ENCODE measurements around the gene DTWD1. TPM values are rescaled to one million over a fixed set of nuclear protein-coding genes. Genes with fewer than 3 reads are reported as not detected.
"Not testable (repeated sequence)": the region's sequence is repeated elsewhere in the genome, so short reads cannot be mapped to it uniquely, and the experiment has no call there.

The DTWD1 gene, protein sequence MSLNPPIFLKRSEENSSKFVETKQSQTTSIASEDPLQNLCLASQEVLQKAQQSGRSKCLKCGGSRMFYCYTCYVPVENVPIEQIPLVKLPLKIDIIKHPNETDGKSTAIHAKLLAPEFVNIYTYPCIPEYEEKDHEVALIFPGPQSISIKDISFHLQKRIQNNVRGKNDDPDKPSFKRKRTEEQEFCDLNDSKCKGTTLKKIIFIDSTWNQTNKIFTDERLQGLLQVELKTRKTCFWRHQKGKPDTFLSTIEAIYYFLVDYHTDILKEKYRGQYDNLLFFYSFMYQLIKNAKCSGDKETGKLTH
- 17.5 and 20.5 TPM in 2 replicates for total RNA-seq

DNA sequence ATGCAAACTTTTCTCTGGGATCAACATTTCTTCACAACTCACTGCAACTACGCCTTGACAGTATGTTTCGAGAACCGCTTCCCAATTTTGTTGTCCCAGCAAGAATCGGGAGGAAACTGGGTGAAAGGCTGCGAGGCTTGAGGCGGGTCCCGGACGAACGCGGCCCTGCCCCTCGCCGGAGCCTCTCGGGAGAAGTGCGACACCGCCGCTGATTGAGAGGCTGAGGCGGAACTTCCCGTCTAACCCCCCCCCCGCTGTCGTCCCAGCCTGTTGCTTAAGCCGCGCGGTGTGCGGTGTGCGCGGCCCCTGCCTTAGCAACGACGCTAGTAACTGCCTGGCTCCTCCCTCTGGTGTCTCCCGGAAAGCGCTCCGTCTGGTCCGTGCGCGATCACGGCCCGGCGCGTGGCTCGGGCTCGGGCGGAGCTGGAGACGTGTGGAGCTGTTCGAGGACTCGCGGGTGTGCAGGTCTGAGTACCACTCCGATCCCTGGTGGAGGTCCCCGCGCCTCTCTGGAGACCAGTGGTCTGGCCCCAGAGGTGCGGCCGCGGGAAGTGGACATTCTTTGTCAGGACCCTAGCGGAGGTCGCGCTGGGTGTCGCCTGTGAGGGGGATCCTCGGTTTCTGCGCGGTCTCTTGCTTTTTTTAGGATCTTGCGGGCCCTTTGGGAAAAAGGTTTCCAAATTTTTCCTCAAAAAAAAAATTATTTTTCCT lies at the start of gene DTWD1, which contains the start of gene FAM227B:
Gene DTWD1 (plus strand): TSS at position 391 of the 711 bp plus-strand sequence. CDS start 4,120 bp downstream, outside the sequence.
Gene FAM227B (minus strand): TSS at position 161 of the 711 bp plus-strand sequence. CDS start 5,647 bp downstream, outside the sequence.
- intact Hi-C loops (cut with micrococcal nuclease): loop anchor here (1.0 to 10.0 kb wide), 14 partner anchors 146 to 1284 kb away; partner anchors contain the start of genes AP4E1, CEP152, COPS2 and EID1

DNA sequence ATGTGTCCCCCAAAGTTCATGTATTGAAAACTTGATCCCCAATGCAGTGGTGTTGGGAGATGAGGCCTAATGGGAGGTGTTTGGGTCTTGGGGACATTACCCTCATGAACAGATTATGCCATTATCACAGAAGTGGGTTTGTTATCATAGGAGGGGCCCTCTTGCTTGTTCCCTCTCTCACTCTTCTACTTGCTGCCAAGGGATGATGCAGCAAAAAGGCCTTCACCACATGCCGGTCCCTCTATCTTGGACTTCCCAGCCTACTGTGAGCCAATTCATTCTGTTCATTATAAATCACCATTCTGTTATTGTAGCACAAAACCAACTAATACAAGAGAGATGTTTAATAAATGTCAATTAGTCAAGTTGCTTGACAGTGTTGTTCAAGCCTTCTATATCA lies 47.4 kb upstream of the DTWD1 start:
- intact Hi-C loops (cut with micrococcal nuclease): no loop called here

DNA sequence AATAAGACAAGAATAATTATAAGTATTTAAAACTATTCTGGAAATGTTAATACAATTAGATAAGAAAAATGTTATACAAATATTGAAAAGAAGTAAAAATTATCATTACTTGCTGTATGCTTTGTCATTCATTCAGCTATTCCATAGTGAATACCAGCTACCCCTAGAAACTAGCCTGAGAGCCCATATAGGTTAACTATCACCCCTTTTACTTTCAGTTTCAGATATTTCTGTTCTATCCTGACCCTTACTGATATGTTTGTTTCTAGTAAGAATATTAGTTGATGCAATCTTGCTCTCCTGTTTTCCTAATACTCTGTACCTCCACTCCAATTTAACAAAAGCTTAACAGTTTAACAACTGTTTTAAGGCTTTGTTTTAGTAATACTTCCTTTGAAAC lies 31.8 kb upstream of the DTWD1 start:
- intact Hi-C loops (cut with micrococcal nuclease): no loop called here

DNA sequence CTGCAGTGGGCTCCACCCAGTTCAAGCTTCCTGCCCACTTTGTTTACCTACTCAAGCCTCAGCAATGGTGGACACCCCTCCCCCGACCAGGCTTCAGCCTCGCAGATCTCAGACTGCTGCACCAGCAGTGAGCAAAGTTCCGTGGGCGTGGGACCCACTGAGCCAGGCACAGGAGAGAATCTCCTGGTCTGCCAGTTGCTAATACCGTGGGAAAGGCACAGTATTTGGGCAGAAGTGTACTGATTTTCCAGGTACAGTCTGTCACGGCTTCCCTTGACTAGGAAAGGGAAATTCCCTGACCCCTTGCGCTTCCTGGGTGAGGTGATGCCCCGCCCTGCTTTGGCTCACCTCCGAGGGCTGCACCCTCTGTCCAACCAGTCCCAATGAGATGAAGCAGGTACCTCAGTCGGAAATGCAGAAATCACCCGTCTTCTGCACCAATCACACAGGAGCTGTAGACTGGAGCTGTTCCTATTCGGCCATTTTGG lies 28.0 kb upstream of the DTWD1 start:
- intact Hi-C loops (cut with micrococcal nuclease): not testable (repeated sequence)

DNA sequence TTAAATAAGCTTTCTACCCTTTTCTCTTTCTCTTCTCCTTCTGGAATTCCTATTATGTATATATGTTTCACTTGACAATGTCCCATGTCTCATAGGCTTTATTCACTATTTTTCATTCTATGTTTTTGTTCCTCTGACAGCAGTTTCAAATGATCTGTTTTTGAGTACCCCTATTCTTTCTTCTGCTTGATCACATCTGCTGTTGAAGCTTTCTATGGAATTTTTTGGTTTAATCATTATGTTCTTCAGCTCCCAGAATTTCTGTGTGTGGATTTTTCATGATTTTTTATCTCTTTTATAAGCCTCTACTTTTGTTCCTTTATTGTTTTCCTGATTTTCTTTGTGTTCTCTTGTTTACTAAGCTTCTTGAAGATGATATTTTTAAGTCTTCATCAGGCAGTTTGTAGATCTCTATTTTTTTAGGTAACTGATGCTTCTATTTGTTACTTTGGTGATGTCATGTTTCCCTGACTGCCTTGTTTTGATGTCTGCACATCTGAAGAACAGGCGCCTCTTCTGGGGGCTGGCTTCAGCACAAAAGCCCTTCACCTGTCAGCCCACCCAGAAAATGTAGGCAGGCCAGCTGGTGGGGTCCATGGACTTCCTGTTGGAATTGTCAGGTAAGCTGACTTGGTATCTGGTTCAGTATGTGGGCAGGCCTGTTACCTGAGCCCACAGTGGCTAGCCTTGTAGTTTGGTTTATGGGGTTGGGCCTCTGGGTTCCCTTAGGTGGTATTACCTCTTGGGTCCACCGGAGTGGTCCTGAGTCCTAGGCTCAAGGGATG lies 16.0 kb upstream of the DTWD1 start:
- intact Hi-C loops (cut with micrococcal nuclease): no loop called here

DNA sequence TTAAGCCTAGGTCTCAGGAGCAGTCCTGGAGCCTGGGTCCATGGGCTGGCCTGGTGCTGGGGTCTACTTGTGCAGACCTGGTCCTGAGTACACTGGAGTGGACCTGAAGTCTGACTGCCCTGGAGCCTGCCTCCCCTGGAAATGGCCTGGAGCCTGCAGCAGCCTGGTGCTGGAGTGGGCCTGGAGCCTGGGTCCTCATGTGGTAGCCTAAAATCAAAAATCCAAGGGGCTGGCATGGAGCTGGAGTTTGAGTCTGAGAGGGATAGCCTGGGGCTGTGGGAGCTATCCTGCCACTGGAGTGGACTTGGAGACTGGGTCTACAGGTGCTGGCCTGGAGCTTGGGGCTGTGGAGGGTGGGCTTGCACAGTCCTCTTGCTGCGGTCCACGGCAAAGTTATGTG lies 15.3 kb upstream of the DTWD1 start:
- intact Hi-C loops (cut with micrococcal nuclease): no loop called here

DNA sequence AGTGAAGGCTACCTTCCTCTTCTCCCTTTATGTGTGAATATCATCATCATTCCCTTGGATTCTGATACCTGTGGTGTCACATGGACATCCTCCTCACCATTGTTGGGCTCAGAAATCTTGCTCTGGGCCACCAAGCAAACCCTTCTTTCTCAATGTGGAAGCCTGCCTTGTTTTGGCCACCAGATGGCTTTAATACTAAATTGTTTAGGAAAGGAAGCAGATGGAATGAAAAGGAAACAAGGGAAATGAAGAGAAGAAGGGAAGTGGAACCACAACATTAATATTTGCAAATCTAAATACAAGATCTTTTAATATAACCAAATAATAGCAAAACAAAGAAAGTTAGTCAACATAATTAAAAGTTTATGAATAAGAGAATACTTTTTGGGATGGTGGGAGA lies 14.3 kb upstream of the DTWD1 start:
- intact Hi-C loops (cut with micrococcal nuclease): no loop called here

DNA sequence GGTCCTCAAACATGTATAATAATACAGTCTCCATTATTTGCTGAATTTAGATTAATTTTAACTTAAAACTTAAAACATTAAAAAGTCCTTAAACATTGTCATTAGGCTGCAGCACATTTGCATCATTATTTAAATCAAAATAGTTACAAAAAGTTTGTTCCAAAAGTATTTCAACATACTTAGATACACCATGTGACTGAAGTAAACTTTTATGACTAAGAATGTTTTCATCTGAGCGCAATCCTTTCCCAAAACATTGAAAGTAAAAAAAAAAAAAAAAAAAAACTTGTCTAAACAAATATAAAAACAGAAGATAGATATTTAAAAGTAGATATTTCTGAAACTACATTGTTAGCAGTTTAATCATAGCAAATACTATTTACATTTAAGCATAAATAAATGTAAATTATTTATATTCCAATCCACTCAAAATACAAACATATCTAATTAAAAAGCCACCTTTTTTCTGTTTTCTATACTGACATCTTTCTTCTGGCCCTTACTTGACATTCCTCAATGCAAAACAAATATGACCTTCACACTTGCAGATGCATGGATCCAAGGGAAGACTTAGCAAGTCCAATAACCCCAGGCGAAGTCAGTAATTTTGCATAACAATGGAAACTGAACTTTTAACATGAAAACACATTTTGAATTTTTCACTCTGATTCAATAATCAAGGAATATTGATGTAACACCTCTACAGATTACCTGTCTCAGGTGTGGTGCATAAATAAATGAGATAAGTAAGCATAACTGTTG lies 10.5 kb upstream of the DTWD1 start:
- intact Hi-C loops (cut with micrococcal nuclease): no loop called here

DNA sequence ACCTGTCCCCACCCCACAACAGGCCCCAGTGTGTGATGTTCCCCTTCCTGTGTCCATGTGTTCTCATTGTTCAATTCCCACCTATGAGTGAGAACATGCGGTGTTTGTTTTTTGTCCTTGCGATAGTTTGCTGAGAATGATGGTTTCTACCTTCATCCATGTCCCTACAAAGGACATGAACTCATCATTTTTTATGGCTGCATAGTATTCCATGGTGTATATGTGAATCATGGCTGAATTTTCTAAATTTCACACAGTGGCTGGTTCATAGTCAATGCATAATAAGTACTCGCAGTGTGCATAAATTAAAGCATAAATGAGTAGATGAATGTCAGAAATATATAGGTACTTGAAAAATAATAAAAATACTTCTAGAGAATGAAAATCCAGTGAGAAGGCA lies 8.6 kb upstream of the DTWD1 start:
- intact Hi-C loops (cut with micrococcal nuclease): not testable (repeated sequence)

DNA sequence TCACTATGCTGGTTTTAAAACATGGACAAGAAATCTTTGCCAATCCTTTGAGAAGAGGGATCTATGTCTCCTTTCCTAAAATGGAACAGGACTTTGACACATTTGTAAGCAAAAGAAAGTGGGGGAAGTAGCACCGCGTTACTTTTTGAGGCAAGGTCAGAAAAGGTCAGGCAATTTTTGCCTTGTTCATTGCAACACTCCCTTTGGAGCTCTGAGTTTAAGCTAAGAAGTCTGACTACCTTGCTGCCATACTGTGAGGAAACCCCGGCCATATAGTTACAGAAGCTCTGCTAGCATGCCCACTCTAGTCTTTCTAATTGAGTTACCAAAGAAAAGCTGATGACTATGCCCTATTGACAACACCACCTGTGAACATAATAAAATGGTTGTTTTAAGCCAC lies 1.6 kb upstream of the DTWD1 start:
- intact Hi-C loops (cut with micrococcal nuclease): no loop called here

DNA sequence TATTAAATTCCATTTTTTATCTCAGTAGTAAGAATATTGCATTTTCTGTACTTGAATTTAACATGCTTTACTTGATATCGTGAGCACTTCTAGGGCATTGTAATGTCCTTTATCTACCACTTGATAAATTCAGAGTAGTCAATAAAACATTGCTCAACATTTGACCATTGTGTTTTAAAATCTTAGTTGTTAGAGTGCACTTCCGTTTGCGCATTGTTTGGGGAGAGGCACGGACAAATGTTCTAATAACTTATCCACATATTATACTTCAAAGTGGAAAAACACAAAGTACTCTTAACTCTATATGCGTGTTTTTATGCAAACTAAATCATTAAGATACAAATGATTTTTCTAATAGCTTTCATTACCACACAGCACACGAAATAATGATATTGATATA lies 649 bp upstream of the DTWD1 start:
- intact Hi-C loops (cut with micrococcal nuclease): loop anchor here (1.0 to 10.0 kb wide), 14 partner anchors 145 to 1285 kb away; partner anchors contain the start of genes AP4E1, CEP152, COPS2 and EID1

DNA sequence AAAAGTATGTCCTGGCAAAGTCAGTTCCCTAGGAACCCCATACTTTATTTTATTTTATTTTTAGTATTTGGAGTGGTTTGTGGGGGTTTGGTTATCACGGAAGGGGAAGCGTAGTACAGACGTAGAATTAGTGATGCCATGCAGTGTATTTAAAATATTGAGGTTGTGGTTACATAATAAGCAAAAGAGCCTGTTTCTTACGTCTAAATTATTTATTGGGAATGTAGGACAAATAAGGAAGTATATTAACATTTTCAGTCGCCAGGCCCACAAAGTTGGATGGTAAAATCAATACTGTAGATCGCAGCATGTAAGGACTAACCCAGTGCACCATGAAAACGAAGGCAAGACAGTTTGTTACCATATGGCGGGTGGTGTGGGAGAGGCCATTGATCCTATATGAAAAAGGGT lies 558 bp downstream of the DTWD1 start:
- intact Hi-C loops (cut with micrococcal nuclease): loop anchor here (2.0 to 10.0 kb wide), 9 partner anchors 147 to 1283 kb away; partner anchors contain the start of genes AP4E1, GABPB1, GALK2 and SECISBP2L

DNA sequence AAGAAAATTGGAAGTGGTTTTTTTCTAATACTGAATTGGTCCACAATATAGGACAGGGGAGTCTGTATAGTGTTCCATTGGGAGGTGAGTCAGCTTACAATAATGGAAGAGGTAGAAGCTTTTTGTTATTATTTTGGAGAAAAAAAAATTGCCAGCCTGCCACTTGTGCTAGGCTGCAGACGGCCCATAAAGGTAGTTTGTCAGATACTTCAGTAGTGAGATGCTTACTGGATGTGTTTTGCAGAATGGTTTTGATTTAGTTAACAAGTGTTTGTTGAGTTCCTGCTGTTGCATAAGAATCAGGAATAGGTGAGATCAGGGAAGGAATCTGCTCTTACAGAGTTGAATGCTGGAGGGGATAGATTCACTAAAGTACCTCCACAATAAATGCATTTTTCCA lies 1.0 kb downstream of the DTWD1 start:
- intact Hi-C loops (cut with micrococcal nuclease): loop anchor here (2.0 to 10.0 kb wide), 9 partner anchors 147 to 1283 kb away; partner anchors contain the start of genes AP4E1, GABPB1, GALK2 and SECISBP2L

DNA sequence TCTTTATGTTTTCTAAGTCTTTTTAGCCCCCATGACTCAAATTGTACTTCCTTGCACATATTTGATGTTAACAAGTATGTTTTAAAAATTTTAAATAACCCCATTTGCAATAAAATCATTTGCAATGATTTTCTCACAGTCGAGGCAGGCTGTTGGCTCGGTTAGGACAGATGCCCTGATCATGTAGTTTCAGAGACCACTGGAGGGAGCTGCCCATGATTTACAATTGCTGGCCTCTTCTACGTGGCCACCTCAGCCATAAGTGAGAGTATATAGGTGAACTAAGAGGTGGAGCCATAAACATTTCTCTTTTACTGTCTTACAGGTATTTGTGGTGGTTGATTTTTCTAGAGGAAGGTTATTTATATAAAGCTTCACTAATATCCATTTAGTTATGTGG lies 1.7 kb downstream of the DTWD1 start:
- intact Hi-C loops (cut with micrococcal nuclease): loop anchor here (5.0 to 10.0 kb wide), 6 partner anchors 148 to 1282 kb away; partner anchors contain the start of gene AP4E1

DNA sequence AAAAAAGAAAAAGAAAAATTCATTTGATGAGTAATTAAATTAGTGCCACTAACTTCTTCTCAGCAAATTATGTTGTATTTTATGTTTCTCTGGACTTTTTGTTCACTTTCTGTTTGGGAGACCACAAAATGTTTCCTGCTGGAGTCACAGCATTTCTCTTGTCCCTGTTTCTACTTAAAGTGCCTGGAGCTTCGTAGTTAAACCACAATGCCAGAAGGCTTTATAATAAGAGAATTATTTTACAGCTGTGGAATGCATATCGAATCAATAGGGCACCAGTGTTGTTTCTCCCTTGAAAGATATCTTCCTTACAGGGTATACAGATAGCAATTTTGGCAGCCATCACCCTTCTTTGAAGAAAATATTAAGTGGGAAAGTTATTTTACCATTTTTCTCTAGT lies 3.2 kb downstream of the DTWD1 start:
- intact Hi-C loops (cut with micrococcal nuclease): loop anchor here (5.0 to 10.0 kb wide), 6 partner anchors 149 to 1281 kb away; partner anchors contain the start of gene AP4E1

DNA sequence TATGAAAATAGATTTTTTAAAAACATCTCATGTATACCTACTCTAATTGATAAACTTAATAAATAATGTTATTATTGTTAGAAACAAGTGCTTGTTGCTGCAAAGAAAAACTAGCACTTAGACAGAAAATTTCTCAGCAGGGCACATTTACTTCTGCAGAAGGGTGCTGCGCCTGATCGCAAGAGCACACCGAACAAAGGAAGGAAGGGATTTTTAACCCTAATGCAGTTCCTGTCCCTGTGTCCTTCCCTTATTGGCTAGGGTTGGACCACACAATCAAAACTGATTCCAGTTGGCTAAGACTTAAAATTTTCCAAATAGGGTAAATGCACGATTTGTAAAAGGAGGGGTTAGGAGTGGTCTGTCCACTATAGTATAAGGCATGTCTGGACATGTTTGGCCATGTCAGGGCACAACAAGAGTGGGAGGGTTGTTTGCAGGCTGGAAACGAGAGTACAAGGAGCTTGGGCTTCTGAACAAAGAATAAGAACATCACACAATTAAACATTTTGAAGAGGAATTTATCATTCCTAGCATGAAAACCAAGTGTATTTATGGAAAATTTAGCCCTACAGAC lies 4.7 kb downstream of the DTWD1 start:
- intact Hi-C loops (cut with micrococcal nuclease): loop anchor here (10.0 kb wide), 4 partner anchors 151 to 1279 kb away; partner anchors contain the start of gene AP4E1

DNA sequence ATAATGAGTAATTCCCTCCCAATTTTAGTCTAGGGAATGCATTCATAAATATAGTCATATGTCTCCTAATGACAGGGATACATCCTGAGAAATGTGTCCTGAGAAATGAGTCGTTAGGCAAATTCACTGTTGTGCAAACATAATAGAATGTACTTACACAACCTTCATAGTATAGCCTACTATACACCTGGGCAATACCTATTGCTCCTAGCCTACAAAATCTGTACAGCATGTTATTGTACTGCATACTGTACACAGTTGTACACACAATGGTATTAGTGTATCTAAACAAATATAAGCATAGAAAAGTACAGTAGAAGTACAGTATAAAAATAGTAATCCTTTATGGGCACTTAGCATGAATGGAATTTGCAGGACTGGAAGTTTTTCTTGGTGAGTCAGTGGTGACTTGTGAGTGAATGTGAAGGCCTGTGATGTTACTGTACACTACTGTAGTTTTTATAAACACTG lies 6.6 kb downstream of the DTWD1 start:
- intact Hi-C loops (cut with micrococcal nuclease): loop anchor here (10.0 kb wide), 4 partner anchors 153 to 1277 kb away; partner anchors contain the start of gene AP4E1

DNA sequence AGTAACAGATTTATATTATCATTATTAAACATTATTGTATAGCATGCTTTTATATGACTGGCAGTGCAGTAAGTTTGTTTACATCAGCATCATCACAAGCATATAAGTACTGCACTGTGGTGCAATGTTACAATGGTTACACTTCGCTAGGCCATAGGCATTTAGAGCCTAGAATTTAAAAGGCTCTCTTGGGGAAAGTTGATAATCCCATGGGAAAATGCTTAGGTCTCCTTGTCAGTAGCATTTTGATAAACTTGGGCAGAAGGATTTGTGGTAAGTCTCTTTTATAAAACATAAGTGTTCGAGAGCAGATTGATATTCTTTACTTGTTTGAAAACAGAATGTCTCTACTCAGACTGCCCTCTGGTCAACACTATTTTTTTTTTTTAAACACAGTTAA lies 7.5 kb downstream of the DTWD1 start:
- intact Hi-C loops (cut with micrococcal nuclease): loop anchor here (10.0 kb wide), 4 partner anchors 154 to 1276 kb away; partner anchors contain the start of gene AP4E1

DNA sequence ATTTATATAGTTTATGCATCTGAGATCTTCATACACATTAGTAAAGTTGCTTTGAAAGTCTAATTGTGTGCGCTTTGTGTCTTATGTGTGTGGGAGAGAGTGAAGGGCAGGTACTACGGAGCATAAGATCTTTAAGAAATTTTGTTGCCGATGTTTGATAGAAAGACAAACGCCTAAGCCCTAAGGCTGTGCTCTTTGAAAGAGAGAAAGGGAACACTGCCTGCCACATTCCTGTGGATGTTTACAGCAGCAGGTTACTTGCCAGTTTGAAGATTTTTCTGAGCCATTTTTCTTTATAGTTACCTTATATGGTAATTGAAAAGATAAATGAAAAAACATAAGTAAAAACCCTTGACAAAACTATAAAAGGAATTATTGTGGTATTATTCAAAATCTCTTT lies 17.0 kb downstream of the DTWD1 start:
- intact Hi-C loops (cut with micrococcal nuclease): no loop called here

All from T-helper 2 cell treated with Interferon-gamma antibody and Interleukin-4, amounts not matched to agents 100 ng/mL and 5 ng/mL, for 36 hours (primary cell).